ENCODE data around the gene PNKD.

The PNKD gene

DNA sequence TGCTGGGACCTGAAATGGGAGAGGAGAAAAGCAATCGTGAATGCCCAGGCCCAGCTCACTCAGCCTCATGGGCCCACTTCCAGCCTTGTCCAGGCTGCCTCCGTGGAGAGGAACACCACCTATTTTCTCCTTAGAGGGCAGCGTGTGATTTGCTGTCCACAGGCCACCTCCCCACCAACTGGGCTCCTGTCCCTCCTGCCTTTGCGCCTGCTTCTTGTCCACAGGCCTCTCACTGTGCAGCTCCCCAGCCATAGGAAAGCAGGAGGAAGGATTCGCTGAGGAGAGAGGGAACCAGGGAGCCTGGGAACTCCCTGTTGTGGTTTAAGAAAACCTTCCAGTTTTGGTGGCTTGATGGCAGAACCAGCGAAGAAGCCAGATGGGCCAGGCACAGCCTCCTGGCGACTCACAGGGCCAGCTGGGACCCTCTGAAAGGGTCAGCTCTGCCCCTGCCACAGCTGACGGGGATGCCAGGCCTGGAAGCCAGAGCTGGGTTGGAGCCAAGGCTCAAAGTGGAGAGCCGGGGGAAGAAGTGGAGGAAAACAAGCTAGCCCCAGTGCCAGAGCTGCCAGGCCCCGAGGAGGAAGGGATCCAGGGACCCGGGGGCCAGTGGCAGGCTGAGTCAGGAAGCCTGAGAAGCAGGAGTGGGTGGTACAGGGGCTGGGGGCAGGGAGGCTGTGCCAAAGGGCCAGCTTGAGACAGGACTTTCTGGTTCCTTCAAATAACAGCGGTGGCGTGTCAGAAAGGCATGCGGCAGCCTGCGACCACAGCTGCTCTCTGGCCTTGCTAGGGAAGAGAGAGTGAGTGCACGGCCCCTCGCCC is 12.1 kb downstream of the PNKD start:
- no peak for DNase-seq (ENCODE audit: extremely low read depth, insufficient read length)
- H3K36me3 ChIP-seq (ENCODE audit: control insufficient read depth, insufficient read depth, low read length), result peaks cover 20% of the 10 kb centered on the region
- no peaks in the 10 kb centered on the region for H3K27me3 ChIP-seq (replicated peaks; ENCODE audit: control insufficient read depth, insufficient read depth, low read length)
- TF ChIP-seq, protein P1, sequence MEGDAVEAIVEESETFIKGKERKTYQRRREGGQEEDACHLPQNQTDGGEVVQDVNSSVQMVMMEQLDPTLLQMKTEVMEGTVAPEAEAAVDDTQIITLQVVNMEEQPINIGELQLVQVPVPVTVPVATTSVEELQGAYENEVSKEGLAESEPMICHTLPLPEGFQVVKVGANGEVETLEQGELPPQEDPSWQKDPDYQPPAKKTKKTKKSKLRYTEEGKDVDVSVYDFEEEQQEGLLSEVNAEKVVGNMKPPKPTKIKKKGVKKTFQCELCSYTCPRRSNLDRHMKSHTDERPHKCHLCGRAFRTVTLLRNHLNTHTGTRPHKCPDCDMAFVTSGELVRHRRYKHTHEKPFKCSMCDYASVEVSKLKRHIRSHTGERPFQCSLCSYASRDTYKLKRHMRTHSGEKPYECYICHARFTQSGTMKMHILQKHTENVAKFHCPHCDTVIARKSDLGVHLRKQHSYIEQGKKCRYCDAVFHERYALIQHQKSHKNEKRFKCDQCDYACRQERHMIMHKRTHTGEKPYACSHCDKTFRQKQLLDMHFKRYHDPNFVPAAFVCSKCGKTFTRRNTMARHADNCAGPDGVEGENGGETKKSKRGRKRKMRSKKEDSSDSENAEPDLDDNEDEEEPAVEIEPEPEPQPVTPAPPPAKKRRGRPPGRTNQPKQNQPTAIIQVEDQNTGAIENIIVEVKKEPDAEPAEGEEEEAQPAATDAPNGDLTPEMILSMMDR (IDR thresholded peaks at IDR 0.05; ENCODE audit: insufficient read depth, low read length, poor library complexity, severe bottlenecking), result no peak
- H3K4me3 ChIP-seq (replicated peaks; ENCODE audit: low read depth, low read length), result no peak overlapping the region

DNA sequence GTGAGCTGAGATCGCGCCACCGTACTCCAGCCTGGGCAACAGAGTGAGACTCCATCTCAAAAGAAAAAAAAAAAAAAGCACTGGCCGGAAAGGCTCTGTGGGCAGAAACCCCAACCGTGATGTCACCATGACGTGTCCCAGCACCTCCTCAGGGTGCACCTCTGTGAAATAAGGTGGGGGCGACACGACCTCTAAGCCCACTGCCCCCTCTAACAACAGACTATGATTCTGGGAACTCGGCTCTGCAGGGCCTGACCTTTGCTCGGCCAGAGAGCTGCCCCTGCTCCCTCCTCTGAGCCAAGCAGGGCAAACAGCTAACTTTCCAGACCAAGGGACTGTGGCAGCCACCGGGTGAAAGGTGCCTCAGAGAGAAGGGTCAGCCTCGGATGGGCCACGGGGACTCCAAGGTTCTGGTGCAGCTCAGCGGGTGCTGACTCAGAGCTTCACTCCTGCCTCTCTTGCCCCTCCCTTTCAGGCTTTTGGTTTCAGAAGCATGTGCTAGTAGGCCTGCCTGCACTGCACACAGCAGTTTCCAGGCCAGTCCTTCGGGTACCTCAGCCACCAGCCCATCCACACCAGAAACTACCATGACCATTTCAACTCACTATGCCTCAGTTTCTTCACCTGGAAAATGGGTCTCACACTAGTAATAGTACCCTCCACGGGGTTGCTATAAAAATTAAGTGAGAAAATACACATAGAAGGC is 13.9 kb downstream of the PNKD start:
- H3K4me3 ChIP-seq (replicated peaks; ENCODE audit: low read depth, low read length), result peak overlapping the region; percentile 12; the same call in 1 of the 2 replicates
- TF ChIP-seq, protein P1 (IDR thresholded peaks at IDR 0.05; ENCODE audit: insufficient read depth, low read length, poor library complexity, severe bottlenecking), result no peak
- peaks cover 13% of the 10 kb centered on the region for H3K36me3 ChIP-seq (ENCODE audit: control insufficient read depth, insufficient read depth, low read length)
- no peak for DNase-seq (ENCODE audit: extremely low read depth, insufficient read length)
- H3K27me3 ChIP-seq (replicated peaks; ENCODE audit: control insufficient read depth, insufficient read depth, low read length), result no peaks in the 10 kb centered on the region

DNA sequence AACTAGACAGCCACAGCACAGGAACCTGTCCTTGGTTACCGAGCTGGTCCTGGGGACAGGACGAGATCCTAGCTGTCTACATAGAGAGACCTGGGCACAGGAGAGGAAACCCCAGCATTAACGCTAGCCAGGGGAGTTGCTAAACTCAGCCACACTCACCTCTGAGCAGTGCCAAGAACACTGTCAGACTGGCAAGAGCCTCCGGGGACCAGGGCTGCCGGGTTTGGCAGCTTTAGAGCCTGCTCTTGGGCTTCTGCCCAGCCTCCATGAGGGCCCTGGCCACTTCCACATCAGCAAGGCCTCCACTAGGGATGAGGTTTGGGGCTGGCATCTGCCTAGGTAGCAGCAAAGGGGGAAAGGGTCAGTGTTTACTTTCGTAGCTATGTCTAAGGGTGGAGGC is 15.3 kb downstream of the PNKD start:
- Histone ChIP-seq H3K36me3 (ENCODE audit: control insufficient read depth, insufficient read depth, low read length) (peaks cover 5% of the 10 kb centered on the region), H3K27me3 (replicated peaks; ENCODE audit: control insufficient read depth, insufficient read depth, low read length) (no peaks in the 10 kb centered on the region), H3K4me3 (replicated peaks; ENCODE audit: low read depth, low read length) (no peak overlapping the region)
- TF ChIP-seq, protein P1 (IDR thresholded peaks at IDR 0.05; ENCODE audit: insufficient read depth, low read length, poor library complexity, severe bottlenecking), result no peak
- DNase-seq (ENCODE audit: extremely low read depth, insufficient read length), result no peak

DNA sequence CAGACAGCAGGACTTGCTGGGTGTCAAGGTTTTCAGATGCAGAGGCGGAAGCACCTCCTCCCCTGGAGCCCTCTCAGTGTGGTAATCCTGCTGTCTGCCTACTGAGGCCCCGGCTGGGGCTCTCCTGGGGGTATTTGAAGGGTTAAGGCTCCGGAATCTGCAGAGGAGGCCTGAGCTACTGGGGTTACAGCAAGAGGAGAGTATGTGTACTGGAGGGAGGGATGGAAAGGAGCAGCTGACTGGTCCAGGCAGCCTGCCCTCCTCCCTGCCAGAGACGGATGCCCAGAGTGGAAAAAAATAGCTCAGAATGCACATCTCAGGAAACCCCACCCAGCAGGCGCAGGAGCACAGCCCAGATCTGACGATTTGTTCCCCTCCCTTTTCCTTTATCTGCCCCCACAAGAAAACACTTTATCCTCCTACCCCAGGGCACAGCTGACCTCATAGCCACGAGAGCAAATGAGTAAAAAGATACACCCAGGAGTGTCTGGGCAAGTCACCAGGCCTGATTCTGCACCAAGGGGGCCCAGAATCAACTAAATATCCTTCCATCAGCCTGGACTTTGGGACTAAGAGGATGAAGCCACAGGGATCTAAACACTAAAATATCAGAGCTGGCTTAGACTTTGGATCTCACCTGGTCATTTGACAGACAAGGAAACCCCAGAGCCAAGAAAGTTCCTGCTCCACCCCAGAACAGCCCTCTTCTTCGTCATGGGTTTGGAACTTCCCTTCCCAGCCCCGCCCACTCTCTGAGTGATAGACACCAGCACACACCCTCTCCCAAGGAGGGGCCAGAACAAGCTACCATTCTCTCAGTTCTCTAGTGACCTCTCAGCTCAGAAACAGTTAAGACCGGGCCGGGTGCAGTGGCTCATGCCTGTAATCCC is 16.5 kb downstream of the PNKD start:
- H3K4me3 ChIP-seq (replicated peaks; ENCODE audit: low read depth, low read length), result peak overlapping the region; percentile 53
- DNase-seq (ENCODE audit: extremely low read depth, insufficient read length), result peak; percentile 64
- H3K27me3 ChIP-seq (replicated peaks; ENCODE audit: control insufficient read depth, insufficient read depth, low read length), result no peaks in the 10 kb centered on the region
- TF ChIP-seq, protein P1 (IDR thresholded peaks at IDR 0.05; ENCODE audit: insufficient read depth, low read length, poor library complexity, severe bottlenecking), result no peak
- H3K36me3 ChIP-seq (ENCODE audit: control insufficient read depth, insufficient read depth, low read length), result peaks cover 2% of the 10 kb centered on the region; the same call in 1 of the 2 replicates

DNA sequence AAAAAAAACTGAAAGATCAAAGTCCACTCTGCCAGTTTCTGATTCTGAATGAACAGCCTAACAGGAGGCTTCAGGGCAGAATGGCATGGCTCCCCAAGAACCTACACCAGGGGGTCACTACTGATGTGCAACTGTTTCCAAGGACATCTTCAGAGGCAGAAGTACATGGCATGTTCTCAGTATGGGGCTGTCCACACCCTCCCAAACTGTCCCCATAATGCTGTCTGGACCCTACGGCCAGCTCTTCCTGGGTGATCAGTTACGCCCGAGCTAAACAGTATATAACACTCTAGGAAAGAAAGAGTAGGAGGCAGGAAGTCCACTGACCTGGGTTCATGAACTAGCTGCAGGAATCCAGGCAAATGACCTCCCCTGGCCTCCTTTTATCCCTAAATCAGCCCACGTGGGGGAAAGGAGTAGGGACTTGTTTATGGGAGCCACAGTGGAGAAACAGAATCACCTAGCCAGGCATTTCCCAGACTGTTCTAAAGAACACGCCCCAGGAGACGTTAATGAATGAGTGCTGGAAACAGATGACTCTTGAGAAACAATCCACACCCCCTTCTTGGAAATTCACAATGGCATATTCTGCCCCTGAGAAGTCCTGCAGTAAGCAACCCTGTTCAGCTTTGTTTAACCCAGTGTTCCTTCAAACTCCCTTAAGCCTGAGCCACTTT is 19.5 kb downstream of the PNKD start:
- no peaks in the 10 kb centered on the region for H3K27me3 ChIP-seq (replicated peaks; ENCODE audit: control insufficient read depth, insufficient read depth, low read length)
- H3K4me3 ChIP-seq (replicated peaks; ENCODE audit: low read depth, low read length), result peak overlapping the region; percentile 12

More for the DNA sequence above, 19.5 kb downstream of the PNKD start:
- DNase-seq (ENCODE audit: extremely low read depth, insufficient read length), result no peak
- TF ChIP-seq, protein P1 (IDR thresholded peaks at IDR 0.05; ENCODE audit: insufficient read depth, low read length, poor library complexity, severe bottlenecking), result no peak
- no peaks in the 10 kb centered on the region; the same call in 1 of the 2 replicates for H3K36me3 ChIP-seq (ENCODE audit: control insufficient read depth, insufficient read depth, low read length)

Data from GM06990 (cell line).